IPS-20b (cell line): Measurements from ENCODE around the gene LSM7.

Source experiments
- H3K27ac ChIP-seq: one replicate; pipeline ENCODE4 v1.5.1; 2013; ENCODE audit warnings: low read length
- H3K27me3 ChIP-seq: 2 replicates; pipeline ENCODE4 v1.6.1; 2013; ENCODE audit warnings: mild to moderate bottlenecking, low read length, inconsistent platforms; ENCODE audit not compliant: insufficient read depth
- H3K36me3 ChIP-seq: 2 replicates; pipeline ENCODE4 v1.6.1; 2013; ENCODE audit warnings: low read depth, mild to moderate bottlenecking, inconsistent platforms, low read length, moderate library complexity; ENCODE audit not compliant: insufficient read depth
- H3K4me1 ChIP-seq: 2 replicates; pipeline ENCODE4 v1.6.1; 2013; ENCODE audit warnings: mild to moderate bottlenecking, control low read depth, inconsistent platforms, low read length, moderate library complexity; ENCODE audit not compliant: insufficient read depth
- H3K4me3 ChIP-seq: 2 replicates; pipeline ENCODE4 v1.5.1; 2013; ENCODE audit warnings: mild to moderate bottlenecking, low read length, inconsistent platforms
- H3K9ac ChIP-seq: 2 replicates; pipeline ENCODE4 v1.6.1; 2013; ENCODE audit warnings: low read depth, mild to moderate bottlenecking, inconsistent platforms, low read length, moderate library complexity
- H3K9me3 ChIP-seq: 2 replicates; pipeline ENCODE4 v1.6.1; 2013; ENCODE audit warnings: mild to moderate bottlenecking, low read depth, low read length, inconsistent platforms; ENCODE audit not compliant: insufficient read depth

LSM7 gene

DNA sequence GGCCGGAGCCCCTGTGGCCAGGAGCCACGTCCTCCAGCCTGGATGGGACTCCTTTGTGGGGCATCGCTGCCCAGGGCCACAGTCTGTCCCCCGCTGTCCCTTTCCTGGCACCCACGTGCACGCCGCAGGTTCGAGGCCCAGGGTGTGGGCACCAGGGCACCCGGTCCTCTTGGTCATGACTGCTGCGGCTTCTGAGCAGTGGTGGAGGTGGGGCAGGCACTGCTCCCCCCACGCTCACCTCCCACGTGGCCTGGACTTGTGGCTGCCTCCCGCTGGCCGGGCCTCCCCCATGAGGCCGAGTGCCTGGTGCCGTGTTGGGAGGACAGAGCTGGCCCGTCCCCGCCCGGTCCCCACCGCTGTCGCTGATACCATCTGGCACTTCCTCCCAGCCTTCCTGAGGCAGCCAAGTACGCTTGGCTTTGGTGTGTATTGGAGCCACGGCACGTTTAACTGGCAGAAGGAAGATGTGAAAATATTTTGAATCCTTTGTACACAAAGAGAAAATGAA lies 12.9 kb upstream of the LSM7 start:
- Histone ChIP-seq H3K9me3 (no peaks in the 10 kb centered on the region), H3K4me1 (no peaks in the 10 kb centered on the region), H3K4me3 (no peak overlapping the region), H3K36me3 (peaks cover 8% of the 10 kb centered on the region; the same call in 1 of the 2 replicates), H3K9ac (no peak overlapping the region), H3K27ac (no peak overlapping the region), H3K27me3 (no peaks in the 10 kb centered on the region)

DNA sequence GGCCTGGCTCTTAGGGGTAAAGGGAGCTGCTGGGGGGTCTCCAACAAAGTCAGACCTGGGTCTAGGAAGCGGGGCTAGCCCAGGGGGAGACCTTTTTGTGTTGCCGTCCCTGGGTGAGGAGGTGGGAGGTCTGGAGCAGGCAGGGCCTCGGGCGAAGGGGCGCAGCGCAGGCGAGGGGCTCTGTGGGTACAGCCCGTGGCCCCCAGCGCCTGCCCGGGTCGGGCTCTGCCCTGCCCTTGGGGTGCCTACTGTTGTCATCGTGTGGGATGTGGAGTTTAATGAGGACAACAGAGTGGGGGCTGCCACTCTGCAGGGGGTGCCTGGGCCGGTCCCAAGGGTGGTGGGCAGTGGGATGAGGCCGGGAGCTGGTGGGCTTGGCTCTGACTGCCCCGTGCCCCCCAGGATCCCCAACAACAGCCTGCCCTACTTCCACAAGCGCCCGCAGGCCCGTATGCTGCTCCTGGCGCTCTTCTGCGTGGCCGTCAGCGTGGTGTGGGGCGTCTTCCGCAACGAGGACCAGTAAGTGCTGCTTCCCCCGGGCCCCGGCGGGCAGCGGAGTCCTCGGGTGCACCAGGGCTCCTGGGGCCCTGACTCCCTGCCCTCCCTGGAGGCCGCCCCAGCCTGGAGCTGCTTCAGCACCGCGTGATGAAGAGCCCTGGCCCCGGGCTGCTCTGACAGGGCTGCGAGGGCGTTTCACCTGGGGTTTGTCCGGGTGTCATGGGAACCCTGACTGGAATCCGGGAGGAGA lies 12.3 kb upstream of the LSM7 start:
- peaks cover 8% of the 10 kb centered on the region; the same call in 1 of the 2 replicates for H3K36me3 ChIP-seq
- H3K4me3 ChIP-seq = no peak overlapping the region
- no peaks in the 10 kb centered on the region for H3K27me3 ChIP-seq
- H3K9ac ChIP-seq = no peak overlapping the region
- H3K27ac ChIP-seq = no peak overlapping the region
- no peaks in the 10 kb centered on the region for H3K9me3 ChIP-seq
- no peaks in the 10 kb centered on the region for H3K4me1 ChIP-seq

DNA sequence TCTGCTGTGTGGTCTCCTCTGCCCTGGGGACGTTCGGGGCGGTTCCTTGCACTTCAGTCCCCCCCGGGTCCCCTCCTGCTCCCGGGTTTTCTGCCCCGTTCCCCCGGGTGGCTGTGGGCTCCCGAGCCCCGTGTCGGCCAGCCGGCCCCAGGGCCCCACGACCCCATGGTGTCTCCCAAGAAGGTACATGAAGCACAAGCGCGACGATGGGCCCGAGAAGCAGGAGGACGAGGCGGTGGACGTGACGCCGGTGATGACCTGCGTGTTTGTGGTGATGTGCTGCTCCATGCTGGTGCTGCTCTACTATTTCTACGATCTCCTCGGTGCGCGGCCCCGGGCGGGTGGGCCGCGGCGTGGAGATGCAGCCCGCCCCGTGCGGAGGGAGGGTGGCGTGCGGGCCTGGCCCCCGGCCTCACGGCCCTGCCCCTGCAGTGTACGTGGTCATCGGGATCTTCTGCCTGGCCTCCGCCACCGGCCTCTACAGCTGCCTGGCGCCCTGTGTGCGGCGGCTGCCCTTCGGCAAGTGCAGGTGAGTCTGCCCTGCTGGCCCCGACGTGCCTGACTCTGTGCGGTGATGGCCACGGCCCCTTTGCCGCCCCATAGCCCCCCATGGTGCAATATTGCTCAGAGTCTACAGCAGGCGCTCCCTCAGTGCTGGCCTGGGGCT lies 11.4 kb upstream of the LSM7 start:
- no peak overlapping the region for H3K27ac ChIP-seq
- no peaks in the 10 kb centered on the region for H3K4me1 ChIP-seq
- peaks cover 5% of the 10 kb centered on the region; the same call in 1 of the 2 replicates for H3K9me3 ChIP-seq
- H3K4me3 ChIP-seq = no peak overlapping the region
- H3K9ac ChIP-seq = no peak overlapping the region
- peaks cover 8% of the 10 kb centered on the region; the same call in 1 of the 2 replicates for H3K36me3 ChIP-seq
- no peaks in the 10 kb centered on the region for H3K27me3 ChIP-seq

DNA sequence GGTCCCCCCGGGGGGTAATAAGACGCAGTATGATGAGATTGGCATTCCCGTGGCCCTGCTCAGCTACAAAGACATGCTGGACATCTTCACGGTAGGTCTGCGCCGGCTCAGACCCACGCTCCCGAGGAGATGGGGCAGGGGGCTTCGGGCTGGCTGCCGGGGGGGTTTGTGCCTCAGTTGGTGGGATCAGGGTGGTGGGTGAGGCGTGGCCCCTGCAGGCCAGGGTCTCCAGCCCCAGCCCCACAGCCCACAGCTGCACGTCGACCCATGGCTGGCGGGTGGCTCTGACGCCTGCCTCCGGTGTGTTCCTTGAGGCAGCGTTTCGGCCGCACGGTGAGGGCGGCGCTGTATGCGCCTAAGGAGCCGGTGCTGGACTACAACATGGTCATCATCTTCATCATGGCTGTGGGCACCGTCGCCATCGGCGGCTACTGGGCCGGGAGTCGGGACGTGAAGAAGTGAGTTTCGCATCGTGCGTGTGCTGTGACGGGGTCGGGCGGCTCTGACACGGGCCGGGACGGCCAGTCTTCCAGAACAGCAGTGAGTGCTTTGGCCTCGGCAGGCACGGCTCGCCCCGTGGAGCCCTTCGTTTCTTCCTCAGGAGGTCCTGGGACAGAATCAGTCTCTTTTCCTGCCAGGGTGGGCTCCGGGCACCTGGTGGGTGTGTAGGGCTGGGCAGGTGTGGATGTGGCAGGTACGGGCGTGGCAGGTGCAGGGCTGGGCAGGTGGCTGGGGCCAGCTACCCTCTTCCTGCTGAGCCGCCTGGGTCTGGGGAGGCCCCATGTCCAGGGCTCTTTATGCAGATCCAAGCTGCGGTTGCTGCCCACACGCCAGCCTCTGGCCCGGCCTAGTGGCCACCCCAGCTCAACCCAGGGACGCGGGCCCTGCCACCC lies 10.6 kb upstream of the LSM7 start:
- H3K27ac ChIP-seq = no peak overlapping the region
- H3K4me1 ChIP-seq = no peaks in the 10 kb centered on the region
- H3K36me3 ChIP-seq = peaks cover 8% of the 10 kb centered on the region; the same call in 1 of the 2 replicates
- peaks cover 5% of the 10 kb centered on the region; the same call in 1 of the 2 replicates for H3K9me3 ChIP-seq
- no peak overlapping the region for H3K9ac ChIP-seq
- no peaks in the 10 kb centered on the region for H3K27me3 ChIP-seq
- no peak overlapping the region for H3K4me3 ChIP-seq

DNA sequence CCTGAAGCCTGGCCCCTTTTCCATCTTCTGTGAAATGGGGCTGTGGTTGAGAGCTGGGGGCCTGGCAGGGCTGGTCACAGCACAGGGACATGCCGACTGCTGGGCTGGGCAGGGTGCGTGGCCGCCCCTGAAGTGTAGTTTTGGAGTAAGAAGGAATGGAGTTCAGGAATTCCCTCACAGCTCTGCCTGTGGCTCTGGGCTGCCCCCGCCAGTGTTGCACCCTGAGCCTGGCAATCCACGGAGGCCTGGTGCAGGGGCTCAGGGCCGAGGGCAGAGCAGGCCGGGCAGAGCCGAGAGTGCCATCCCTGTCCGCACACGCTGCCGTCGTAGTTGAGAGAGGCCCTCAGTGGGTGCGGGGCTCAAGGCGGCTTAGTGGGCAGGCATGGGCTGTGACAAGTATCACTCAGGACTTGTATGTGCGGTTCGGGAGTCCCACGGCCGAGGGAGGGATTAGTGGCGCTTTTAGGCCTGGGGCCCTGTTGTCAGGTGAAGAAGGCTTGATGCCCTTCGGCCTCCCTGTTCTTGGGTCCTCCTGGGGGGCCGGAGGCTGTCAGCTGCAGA lies 9.7 kb upstream of the LSM7 start:
- H3K9ac ChIP-seq = no peak overlapping the region
- no peak overlapping the region for H3K27ac ChIP-seq
- peaks cover 5% of the 10 kb centered on the region; the same call in 1 of the 2 replicates for H3K9me3 ChIP-seq
- peaks cover 8% of the 10 kb centered on the region; the same call in 1 of the 2 replicates for H3K36me3 ChIP-seq
- no peaks in the 10 kb centered on the region for H3K4me1 ChIP-seq
- no peaks in the 10 kb centered on the region for H3K27me3 ChIP-seq
- no peak overlapping the region for H3K4me3 ChIP-seq

DNA sequence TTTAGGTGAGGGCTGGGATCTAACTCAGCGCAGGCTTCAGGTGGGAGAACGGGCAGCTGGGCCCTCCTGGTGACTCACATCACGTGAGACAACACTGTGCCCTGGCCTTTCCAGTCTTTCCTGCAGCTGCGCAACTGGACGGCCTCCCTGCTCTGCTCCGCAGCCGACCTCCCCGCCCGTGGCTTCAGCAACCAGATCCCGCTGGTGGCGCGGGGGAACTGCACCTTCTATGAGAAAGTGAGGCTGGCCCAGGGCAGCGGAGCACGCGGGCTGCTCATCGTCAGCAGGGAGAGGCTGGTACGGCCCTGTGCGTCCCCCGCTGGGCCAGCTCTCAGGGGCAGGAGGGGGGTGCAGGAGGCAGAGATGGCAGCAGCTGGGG lies 8.9 kb upstream of the LSM7 start:
- Histone ChIP-seq H3K27ac (no peak overlapping the region), H3K4me3 (no peak overlapping the region), H3K36me3 (peaks cover 8% of the 10 kb centered on the region; the same call in 1 of the 2 replicates), H3K27me3 (no peaks in the 10 kb centered on the region), H3K9ac (no peak overlapping the region), H3K9me3 (peaks cover 5% of the 10 kb centered on the region; the same call in 1 of the 2 replicates), H3K4me1 (no peaks in the 10 kb centered on the region)

DNA sequence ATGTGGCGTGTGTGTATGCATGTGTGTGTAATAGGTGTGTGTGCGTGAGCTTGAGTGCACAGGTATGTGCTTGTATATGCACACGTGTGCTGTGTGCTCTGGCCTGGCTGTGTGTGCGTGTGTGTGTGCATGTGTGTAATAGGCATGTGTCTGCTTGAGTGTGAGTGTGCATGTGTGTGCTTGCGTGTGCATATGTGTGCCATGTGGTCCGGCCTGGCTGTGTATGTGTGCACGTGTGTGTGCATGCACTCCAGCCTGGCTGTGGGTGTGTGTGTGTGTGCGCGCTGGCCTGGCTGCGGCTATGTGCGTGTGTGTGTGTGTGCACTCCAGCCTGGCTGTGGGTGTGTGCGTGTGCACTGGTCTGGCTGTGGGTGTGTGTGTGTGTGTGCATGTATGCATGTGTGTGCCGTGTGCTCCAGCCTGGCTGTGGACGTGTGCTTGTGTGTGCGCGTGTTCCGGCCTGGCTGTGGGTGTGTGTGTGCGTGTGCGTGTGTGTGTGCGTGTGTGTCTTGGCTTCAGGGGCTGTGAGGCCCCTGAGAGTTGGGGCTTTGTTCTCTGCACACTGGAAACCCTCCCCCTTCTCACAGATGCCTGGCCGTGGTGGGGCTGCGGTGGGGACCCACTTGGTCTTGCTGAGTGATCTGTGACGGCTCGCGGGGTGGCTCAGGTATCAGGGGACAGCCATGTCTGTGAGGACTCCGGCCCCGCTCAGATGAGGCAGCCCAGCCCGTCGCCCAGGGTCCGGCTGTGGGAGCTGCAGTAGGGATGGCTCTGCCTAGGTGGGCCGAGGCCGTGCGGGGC lies 8.3 kb upstream of the LSM7 start:
- H3K9me3 ChIP-seq = peaks cover 5% of the 10 kb centered on the region; the same call in 1 of the 2 replicates
- H3K27me3 ChIP-seq = no peaks in the 10 kb centered on the region
- no peak overlapping the region for H3K4me3 ChIP-seq
- no peak overlapping the region for H3K27ac ChIP-seq
- H3K36me3 ChIP-seq = peaks cover 7% of the 10 kb centered on the region; the same call in 1 of the 2 replicates
- no peak overlapping the region for H3K9ac ChIP-seq
- H3K4me1 ChIP-seq = no peaks in the 10 kb centered on the region

DNA sequence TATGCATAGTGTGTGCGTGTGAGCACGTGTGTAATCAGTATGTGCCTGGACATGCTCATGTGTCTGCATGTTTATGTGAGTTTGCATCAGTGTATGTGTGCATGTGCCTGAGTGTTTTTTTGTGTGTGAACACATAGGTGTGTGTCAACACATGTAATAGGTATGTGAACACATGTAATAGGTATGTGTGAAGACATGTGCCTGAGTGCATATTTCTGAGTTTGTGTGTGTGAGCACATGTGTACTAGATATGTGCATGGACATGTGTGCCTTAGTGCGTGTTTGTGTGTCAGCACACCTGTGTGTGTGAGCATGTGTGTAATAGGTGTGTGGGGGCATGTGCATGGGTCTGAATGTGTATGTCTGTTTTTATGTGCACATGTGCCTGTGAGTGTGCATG lies 7.5 kb upstream of the LSM7 start:
- Histone ChIP-seq H3K9me3 (peaks cover 5% of the 10 kb centered on the region; the same call in 1 of the 2 replicates), H3K4me3 (no peak overlapping the region), H3K27me3 (no peaks in the 10 kb centered on the region), H3K36me3 (no peaks in the 10 kb centered on the region), H3K4me1 (peaks cover 7% of the 10 kb centered on the region), H3K9ac (no peak overlapping the region), H3K27ac (no peak overlapping the region)

DNA sequence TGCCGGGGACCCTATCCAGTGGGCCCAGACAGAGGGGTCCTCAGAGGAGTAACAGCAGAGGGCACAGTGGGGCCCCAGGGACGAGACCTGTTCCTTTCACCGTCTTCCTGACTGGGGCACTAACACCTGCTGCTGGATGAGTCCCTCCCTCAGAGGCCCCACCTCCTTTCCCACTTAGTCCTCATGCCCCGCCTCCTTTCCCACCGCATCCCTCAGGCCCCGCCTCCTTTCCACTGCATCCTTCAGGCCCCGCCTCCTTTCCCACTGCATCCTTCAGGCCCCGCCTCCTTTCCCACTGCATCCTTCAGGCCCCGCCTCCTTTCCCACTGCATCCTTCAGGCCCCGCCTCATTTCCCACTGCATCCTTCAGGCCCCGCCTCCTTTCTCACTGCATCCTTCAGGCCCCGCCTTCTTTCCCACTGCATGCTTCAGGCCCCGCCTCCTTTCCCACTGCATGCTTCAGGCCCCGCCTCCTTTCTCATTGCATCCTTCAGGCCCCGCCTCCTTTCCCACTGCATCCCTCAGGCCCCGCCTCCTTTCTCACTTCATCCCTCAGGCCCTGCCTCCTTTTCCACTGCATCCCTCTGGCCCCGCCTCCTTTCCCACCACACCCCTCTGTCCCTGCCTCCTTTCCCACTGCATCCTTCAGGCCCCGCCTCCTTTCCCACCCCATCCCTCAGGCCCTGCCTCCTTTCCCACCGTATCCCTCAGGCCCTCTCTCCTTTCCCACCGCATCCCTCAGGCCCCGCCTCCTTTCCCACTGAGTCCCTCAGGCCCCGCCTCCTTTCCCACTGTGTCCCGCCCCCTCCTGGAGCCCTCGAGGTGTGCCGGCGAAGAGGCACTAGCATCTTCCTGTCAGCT lies 6.8 kb upstream of the LSM7 start:
- no peaks in the 10 kb centered on the region for H3K27me3 ChIP-seq
- H3K27ac ChIP-seq = no peak overlapping the region
- no peak overlapping the region for H3K4me3 ChIP-seq
- H3K36me3 ChIP-seq = no peaks in the 10 kb centered on the region
- H3K9me3 ChIP-seq = peaks cover 5% of the 10 kb centered on the region; the same call in 1 of the 2 replicates
- no peak overlapping the region for H3K9ac ChIP-seq
- H3K4me1 ChIP-seq = peaks cover 13% of the 10 kb centered on the region

DNA sequence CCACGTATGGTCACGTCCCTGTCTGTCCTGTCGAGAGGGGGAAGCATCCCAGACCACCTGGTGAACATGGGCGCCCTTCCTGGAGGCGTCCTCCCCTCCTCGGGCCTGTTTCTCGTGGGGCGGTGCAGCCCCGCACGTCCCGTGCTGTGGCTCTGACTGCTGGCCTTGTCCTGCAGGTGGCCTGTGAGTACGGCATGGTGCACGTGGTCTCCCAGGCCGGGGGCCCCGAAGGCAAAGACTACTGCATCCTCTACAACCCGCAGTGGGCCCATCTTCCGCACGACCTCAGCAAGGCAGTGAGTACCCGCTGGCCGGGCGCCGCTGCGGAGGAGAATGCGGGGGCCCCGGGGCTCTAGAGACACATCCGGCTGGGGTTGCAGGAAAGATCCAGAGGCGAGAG lies 6.0 kb upstream of the LSM7 start:
- Histone ChIP-seq H3K4me3 (no peak overlapping the region), H3K4me1 (peaks cover 18% of the 10 kb centered on the region), H3K36me3 (no peaks in the 10 kb centered on the region), H3K27ac (no peak overlapping the region), H3K9me3 (peaks cover 5% of the 10 kb centered on the region; the same call in 1 of the 2 replicates), H3K9ac (no peak overlapping the region), H3K27me3 (no peaks in the 10 kb centered on the region)
